ENCODE data around the gene BCL3. TPM values are rescaled to one million over a fixed set of nuclear protein-coding genes. Genes with fewer than 3 reads are reported as not detected.

The BCL3 gene
- total RNA-seq, 1 donor from 2014 or later, result 68.4 TPM

DNA sequence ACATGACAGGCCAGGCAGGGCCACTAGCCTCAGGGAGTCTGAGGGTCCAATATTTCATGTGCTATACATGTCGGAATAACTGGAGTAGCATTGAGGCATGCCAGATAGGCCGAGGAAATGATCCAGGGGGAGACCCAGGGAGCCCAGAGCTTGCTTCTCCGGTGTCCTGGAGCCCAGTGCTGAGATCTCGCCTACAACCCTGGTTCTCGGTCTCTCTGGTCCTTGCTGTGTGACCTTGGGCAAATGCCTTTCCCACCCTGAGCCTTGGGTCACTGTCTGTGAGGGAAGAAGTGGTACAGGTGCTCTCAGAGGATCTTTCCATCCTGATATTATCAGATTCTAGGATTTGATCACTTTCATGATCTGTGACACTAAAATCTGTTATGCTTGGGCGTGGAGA, 40.5 kb downstream of the BCL3 start:
- DNase-seq (ENCODE audit: low spot score), result no peak

- DNase-seq (ENCODE audit: low spot score), result no peak
These were observed 41.5 kb downstream of the BCL3 start for GRCh38 chr19:44789943-44790483.

- DNase-seq (ENCODE audit: low spot score), result no peak
These were observed 43.8 kb downstream of the BCL3 start for GRCh38 chr19:44792281-44792680.

GRCh38 chr19:44794610-44795009, 46.1 kb downstream of the BCL3 start:
- DNase-seq (ENCODE audit: low spot score), result no peak

- DNase-seq (ENCODE audit: low spot score), result no peak
These were observed 47.0 kb downstream of the BCL3 start for GRCh38 chr19:44795398-44795987.

- DNase-seq (ENCODE audit: low spot score), result no peak
These were observed 48.2 kb downstream of the BCL3 start for GRCh38 chr19:44796701-44797115.

GRCh38 chr19:44799627-44800346, 51.3 kb downstream of the BCL3 start:
- no peak for DNase-seq (ENCODE audit: low spot score)

DNA sequence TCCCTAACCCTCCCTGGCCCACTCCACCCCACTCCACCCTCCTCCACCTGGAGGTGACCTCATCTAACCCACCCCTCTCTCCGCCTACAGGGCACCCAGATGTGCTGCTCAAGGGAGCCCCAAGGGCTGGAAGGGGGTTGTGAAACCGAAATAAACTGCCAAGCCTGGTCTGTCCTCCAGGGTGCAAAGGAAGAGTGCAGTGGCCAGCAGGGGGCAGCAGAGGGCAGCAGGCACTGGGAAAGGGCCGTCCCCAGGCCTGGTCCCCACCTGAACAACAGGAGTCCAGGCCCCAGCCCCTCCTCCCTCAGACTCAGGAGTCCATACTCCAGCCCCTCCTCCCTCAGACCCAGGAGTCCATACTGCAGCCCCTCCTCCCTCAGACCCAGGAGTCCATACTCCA, 52.0 kb downstream of the BCL3 start:
- peak; percentile 86 for DNase-seq (ENCODE audit: low spot score)

- no peak for DNase-seq (ENCODE audit: low spot score)
These were observed 55.2 kb downstream of the BCL3 start for GRCh38 chr19:44803442-44804428.

- DNase-seq (ENCODE audit: low spot score), result no peak
These were observed 57.8 kb downstream of the BCL3 start for GRCh38 chr19:44806291-44806690.

DNA sequence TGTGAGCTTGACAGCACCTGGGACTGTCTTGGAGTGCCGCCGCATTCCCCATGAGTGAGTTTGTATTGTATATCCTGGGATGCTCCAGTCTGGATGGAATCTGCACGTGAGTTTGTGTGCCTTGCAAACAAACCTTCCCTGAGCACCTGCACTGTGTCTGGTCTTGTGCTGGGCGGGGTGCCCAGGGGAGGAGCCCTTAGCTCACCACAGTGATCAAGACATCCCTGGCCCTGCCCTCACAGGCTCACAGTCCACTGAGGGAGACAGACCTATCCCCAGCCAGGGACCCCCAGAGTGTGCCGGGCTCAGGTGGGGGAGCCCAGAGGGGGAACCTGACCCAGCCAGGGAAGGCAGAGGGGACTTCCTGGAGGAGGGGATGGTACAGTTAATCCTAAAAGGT, 58.7 kb downstream of the BCL3 start:
- no peak for DNase-seq (ENCODE audit: low spot score)

DNA sequence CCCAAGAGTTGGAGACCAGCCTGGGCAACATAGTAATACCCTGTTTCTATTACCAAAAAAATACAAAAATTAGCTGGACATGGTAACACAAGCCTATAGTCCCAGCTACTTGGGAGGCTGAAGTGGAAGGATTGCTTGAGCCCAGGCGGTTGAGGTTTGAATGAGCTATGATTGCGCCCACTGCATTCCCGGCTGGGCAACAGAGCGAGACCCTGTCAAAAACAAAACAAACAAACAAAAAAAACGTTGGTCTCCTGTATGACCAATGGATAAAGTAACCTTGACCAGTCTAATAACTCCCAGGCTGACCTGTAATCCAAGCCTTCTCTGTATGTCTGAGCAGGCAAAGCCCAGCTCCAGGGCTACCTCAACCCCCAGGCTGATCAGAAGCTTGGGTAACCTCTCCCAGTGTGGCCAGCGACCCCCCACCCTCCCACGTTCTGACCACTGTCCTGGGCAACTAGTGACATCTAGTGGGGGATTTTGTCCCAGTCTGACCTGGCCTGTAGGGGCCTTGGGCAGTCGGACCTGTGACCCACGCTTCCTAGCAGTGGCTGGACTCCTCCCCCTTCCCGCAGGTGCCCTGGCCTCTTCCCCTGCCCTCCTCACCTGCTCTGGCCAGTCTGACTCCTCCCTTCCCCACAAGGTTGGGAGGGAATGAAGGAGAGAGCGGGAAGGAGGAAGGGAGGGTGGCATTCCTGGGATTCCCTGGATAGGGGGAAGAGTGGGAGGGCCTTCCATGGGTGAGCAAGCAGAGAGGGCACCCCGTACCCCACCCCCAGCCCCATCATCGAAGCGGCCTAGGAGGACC, 59.3 kb downstream of the BCL3 start:
- peak; percentile 48 for DNase-seq (ENCODE audit: low spot score)

- peak; percentile 69 for DNase-seq (ENCODE audit: low spot score)
These were observed 60.2 kb downstream of the BCL3 start, which contains the start of gene BCAM for GRCh38 chr19:44808463-44809371. Gene BCAM, plus strand, starts transcription at chr19:44809103. Its CDS starts 22 bp downstream, at chr19:44809125.

Other genes starting within 250 kb of the BCL3 start
- gene ZNF180, start 248.2 kb upstream of the BCL3 start, total RNA-seq, result 10.9 TPM
- not detected for gene CEACAM20, start 219.0 kb upstream of the BCL3 start, total RNA-seq
- gene IGSF23, start 135.1 kb upstream of the BCL3 start, total RNA-seq, result not detected
- 24.9 TPM for gene PVR, start 104.8 kb upstream of the BCL3 start, total RNA-seq
- 4.5 TPM for gene CEACAM19, start 77.2 kb upstream of the BCL3 start, total RNA-seq
- gene CEACAM16, start 49.6 kb upstream of the BCL3 start, total RNA-seq, result not detected
- gene CBLC, start 29.2 kb downstream of the BCL3 start, total RNA-seq, result 49.5 TPM
- gene BCAM, start 60.4 kb downstream of the BCL3 start, total RNA-seq, result 136 TPM
- 66.7 TPM for gene NECTIN2, start 97.6 kb downstream of the BCL3 start, total RNA-seq
- gene TOMM40, start 142.5 kb downstream of the BCL3 start, total RNA-seq, result 65.9 TPM
- 61.2 TPM for gene APOE, start 157.1 kb downstream of the BCL3 start, total RNA-seq
- 32.5 TPM for gene APOC1, start 165.9 kb downstream of the BCL3 start, total RNA-seq
- gene APOC4, start 193.5 kb downstream of the BCL3 start, total RNA-seq, result not detected
- gene APOC2, start 197.3 kb downstream of the BCL3 start, total RNA-seq, result 1.3 TPM
- gene CLPTM1, start 206.7 kb downstream of the BCL3 start, total RNA-seq, result 94.1 TPM